Activated CD4-positive, alpha-beta T cell treated with anti-CD3 and anti-CD28 coated beads for 48 hours (primary cell): Measurements from ENCODE around the gene HPSE.
"Not testable (repeated sequence)": the region's sequence is repeated elsewhere in the genome, so short reads cannot be mapped to it uniquely, and the experiment has no call there.

Experiments used
- DNase-seq: peaks from one replicate; pipeline ENCODE4 v3.0.0-alpha.2; 2020

Gene HPSE

GRCh38 chr4:83329521-83330110 is 5.0 kb downstream of the HPSE start:
- no peak for DNase-seq

- DNase-seq: no peak
Measured at GRCh38 chr4:83328521-83329187, 6.0 kb downstream of the HPSE start.

- no peak for DNase-seq
Measured at GRCh38 chr4:83326546-83326945, 8.1 kb downstream of the HPSE start.

GRCh38 chr4:83325306-83325705 is 9.3 kb downstream of the HPSE start:
- DNase-seq: not testable (repeated sequence)

GRCh38 chr4:83323136-83323535 is 11.5 kb downstream of the HPSE start:
- DNase-seq: no peak

- peak; percentile 53 for DNase-seq
Measured at GRCh38 chr4:83320548-83320947, 14.1 kb downstream of the HPSE start.

GRCh38 chr4:83318666-83319065 is 16.0 kb downstream of the HPSE start:
- DNase-seq: no peak

GRCh38 chr4:83317671-83318070 is 17.0 kb downstream of the HPSE start:
- no peak for DNase-seq

GRCh38 chr4:83316459-83317165 is 18.0 kb downstream of the HPSE start:
- no peak for DNase-seq

GRCh38 chr4:83315341-83315870 is 19.2 kb downstream of the HPSE start:
- no peak for DNase-seq

GRCh38 chr4:83308672-83309071 is 26.0 kb downstream of the HPSE start:
- no peak for DNase-seq

GRCh38 chr4:83307920-83308319 is 26.7 kb downstream of the HPSE start:
- DNase-seq: no peak

GRCh38 chr4:83305187-83305586 is 29.5 kb downstream of the HPSE start:
- no peak for DNase-seq

- no peak for DNase-seq
Measured at GRCh38 chr4:83297548-83298260, 36.9 kb downstream of the HPSE start.

GRCh38 chr4:83293305-83294046 is 41.2 kb downstream of the HPSE start:
- DNase-seq: no peak

- not testable (repeated sequence) for DNase-seq
Measured at GRCh38 chr4:83290059-83290774, 44.4 kb downstream of the HPSE start.

GRCh38 chr4:83288381-83288780 is 46.3 kb downstream of the HPSE start:
- not testable (repeated sequence) for DNase-seq

GRCh38 chr4:83285055-83285407 is 49.6 kb downstream of the HPSE start:
- DNase-seq: peak; percentile 6

- peak; percentile 97 for DNase-seq
Measured at GRCh38 chr4:83284193-83285054, 50.2 kb downstream of the HPSE start, which contains the start of gene COQ2. COQ2 (minus strand) TSS chr4:83284798; CDS start chr4:83284764, 34 bp downstream.

GRCh38 chr4:83283181-83283580 is 51.5 kb downstream of the HPSE start:
- no peak for DNase-seq

GRCh38 chr4:83282049-83282535 is 52.6 kb downstream of the HPSE start:
- peak; percentile 64 for DNase-seq
